ENCODE measurements around the gene PPM1B. TPM values are rescaled to one million over a fixed set of nuclear protein-coding genes. Genes with fewer than 3 reads are reported as not detected.

Gene PPM1B
- total and polyA plus RNA-seq, 2 of the 13 experiments (the other 11 are each of a cell fraction or from before 2014, with no cell fraction given): 24.4 to 25.0 TPM

DNA sequence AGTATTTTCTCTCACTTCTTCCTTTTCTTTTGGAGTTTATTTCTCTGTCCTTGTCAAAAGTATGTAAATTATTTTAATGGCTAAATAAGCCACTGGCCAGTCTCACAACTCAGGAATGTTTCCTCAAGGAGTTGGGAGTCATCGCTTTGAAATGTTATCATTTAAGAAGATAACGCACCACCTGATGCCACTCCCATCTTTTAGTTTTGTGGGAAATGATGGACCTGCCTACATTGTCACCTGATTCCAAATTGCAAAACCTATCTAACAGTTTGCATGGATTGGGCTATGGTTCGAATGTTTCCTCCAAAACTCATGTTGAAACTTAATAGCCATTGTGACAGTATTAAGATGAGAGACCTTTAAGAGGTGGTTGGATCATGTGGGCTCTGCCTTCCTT lies 32.4 kb upstream of the PPM1B start:
- no peak for FAIRE-seq
- H2AFZ ChIP-seq (ENCODE audit: low read length): no peak overlapping the region
- DNase-seq (ENCODE audit: low spot score): no peak
- intact Hi-C loops (cut with micrococcal nuclease; ENCODE audit: unreplicated experiment) (no loop called here), in situ Hi-C loops (cut with HindIII; ENCODE audit: extremely low pct_ligation_motif_present, low pct_unique_long_range_greater_than_20kb) (no loop called here)
- no peak for ATAC-seq
- H3K79me2 ChIP-seq (ENCODE audit: insufficient read depth, low read length): no peaks in the 10 kb centered on the region
- H3K9ac ChIP-seq (ENCODE audit: insufficient read depth, low read depth, low read length): no peak overlapping the region
- CTCF ChIA-PET (ENCODE audit: low intra/inter-chr PET ratio, low total read pairs): no interaction called here
- H4K20me1 ChIP-seq (ENCODE audit: insufficient read depth, low read length): no peaks in the 10 kb centered on the region
- no peaks in the 10 kb centered on the region for H3K27me3 ChIP-seq (ENCODE audit: control insufficient read depth in 1 of 2, insufficient read depth in 2 of 2, low read length in 2 of 2)
- no peaks in the 10 kb centered on the region for H3K4me1 ChIP-seq (ENCODE audit: insufficient read depth, low read length)
- H3K4me3 ChIP-seq (replicated peaks in 1 of 3; ENCODE audit: insufficient read depth in 1 of 3, low read depth in 2 of 3, low read length in 3 of 3): no peak overlapping the region
- H3K36me3 ChIP-seq (replicated peaks in 1 of 2; ENCODE audit: control insufficient read depth in 1 of 2, insufficient read depth in 2 of 2, low read length in 2 of 2): no peaks in the 10 kb centered on the region
- H3K4me2 ChIP-seq (ENCODE audit: low read depth, low read length): no peak overlapping the region
- no peaks in the 10 kb centered on the region for H3K9me3 ChIP-seq (ENCODE audit: low read length)
- POLR2A ChIA-PET: no interaction called here
- no TSS peak for BruUV-seq (replicated peaks)
- H3K27ac ChIP-seq (ENCODE audit: extremely low read length, insufficient read depth, low read length): no peak overlapping the region
- WGBS (ENCODE audit: low lambda C conversion rate): 37% methylated on average over 3 of the region's 3 CpGs
- no peak for TF ChIP-seq TEAD2 (CRISPR knock-in tag; IDR thresholded peaks at IDR 0.05)
- no peak for TF ChIP-seq RBM39 (IDR thresholded peaks at IDR 0.05; ENCODE audit: low read depth, low read length, poor library complexity, severe bottlenecking)
- TF ChIP-seq, protein P1, sequence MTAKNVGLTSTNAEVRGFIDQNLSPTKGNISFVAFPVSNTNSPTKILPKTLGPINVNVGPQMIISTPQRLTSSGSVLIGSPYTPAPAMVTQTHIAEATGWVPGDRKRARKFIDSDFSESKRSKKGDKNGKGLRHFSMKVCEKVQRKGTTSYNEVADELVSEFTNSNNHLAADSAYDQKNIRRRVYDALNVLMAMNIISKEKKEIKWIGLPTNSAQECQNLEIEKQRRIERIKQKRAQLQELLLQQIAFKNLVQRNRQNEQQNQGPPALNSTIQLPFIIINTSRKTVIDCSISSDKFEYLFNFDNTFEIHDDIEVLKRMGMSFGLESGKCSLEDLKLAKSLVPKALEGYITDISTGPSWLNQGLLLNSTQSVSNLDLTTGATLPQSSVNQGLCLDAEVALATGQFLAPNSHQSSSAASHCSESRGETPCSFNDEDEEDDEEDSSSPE (CRISPR knock-in tag; IDR thresholded peaks at IDR 0.05): no peak
- TF ChIP-seq, protein P2, sequence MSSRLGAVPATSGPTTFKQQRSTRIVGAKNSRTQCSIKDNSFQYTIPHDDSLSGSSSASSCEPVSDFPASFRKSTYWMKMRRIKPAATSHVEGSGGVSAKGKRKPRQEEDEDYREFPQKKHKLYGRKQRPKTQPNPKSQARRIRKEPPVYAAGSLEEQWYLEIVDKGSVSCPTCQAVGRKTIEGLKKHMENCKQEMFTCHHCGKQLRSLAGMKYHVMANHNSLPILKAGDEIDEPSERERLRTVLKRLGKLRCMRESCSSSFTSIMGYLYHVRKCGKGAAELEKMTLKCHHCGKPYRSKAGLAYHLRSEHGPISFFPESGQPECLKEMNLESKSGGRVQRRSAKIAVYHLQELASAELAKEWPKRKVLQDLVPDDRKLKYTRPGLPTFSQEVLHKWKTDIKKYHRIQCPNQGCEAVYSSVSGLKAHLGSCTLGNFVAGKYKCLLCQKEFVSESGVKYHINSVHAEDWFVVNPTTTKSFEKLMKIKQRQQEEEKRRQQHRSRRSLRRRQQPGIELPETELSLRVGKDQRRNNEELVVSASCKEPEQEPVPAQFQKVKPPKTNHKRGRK (CRISPR knock-in tag; IDR thresholded peaks at IDR 0.05): no peak
- TF ChIP-seq, protein P3, sequence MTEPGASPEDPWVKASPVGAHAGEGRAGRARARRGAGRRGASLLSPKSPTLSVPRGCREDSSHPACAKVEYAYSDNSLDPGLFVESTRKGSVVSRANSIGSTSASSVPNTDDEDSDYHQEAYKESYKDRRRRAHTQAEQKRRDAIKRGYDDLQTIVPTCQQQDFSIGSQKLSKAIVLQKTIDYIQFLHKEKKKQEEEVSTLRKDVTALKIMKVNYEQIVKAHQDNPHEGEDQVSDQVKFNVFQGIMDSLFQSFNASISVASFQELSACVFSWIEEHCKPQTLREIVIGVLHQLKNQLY (CRISPR knock-in tag; IDR thresholded peaks at IDR 0.05): no peak
- no peak for TF ChIP-seq ZNF143 (CRISPR knock-in tag; IDR thresholded peaks at IDR 0.05)
- no peak for TF ChIP-seq ZFYVE20 (CRISPR knock-in tag; IDR thresholded peaks at IDR 0.05; ENCODE audit: borderline replicate concordance, low read depth)
- TF ChIP-seq HDAC2 (CRISPR knock-in tag; IDR thresholded peaks at IDR 0.05): no peak
- TF ChIP-seq, protein P4, sequence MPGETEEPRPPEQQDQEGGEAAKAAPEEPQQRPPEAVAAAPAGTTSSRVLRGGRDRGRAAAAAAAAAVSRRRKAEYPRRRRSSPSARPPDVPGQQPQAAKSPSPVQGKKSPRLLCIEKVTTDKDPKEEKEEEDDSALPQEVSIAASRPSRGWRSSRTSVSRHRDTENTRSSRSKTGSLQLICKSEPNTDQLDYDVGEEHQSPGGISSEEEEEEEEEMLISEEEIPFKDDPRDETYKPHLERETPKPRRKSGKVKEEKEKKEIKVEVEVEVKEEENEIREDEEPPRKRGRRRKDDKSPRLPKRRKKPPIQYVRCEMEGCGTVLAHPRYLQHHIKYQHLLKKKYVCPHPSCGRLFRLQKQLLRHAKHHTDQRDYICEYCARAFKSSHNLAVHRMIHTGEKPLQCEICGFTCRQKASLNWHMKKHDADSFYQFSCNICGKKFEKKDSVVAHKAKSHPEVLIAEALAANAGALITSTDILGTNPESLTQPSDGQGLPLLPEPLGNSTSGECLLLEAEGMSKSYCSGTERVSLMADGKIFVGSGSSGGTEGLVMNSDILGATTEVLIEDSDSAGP (CRISPR knock-in tag; IDR thresholded peaks at IDR 0.05; ENCODE audit: borderline replicate concordance): no peak
- TF ChIP-seq, protein P5, sequence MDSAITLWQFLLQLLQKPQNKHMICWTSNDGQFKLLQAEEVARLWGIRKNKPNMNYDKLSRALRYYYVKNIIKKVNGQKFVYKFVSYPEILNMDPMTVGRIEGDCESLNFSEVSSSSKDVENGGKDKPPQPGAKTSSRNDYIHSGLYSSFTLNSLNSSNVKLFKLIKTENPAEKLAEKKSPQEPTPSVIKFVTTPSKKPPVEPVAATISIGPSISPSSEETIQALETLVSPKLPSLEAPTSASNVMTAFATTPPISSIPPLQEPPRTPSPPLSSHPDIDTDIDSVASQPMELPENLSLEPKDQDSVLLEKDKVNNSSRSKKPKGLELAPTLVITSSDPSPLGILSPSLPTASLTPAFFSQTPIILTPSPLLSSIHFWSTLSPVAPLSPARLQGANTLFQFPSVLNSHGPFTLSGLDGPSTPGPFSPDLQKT (CRISPR knock-in tag; IDR thresholded peaks at IDR 0.05; ENCODE audit: borderline replicate concordance): no peak
